HEK293T (cell line): Measurements from ENCODE around the gene ANO3.

Experiments used
- ARNT ChIP-seq: fragments of 450-650 bp; IDR thresholded peaks from 2 replicates; pipeline ENCODE4 v1.6.1; 2017; ENCODE audit warnings: mild to moderate bottlenecking
- BHLHE40 ChIP-seq: fragments of 450-650 bp; IDR thresholded peaks from 2 replicates; pipeline ENCODE4 v1.6.1; 2016; ENCODE audit warnings: mild to moderate bottlenecking, moderate library complexity, borderline replicate concordance
- CTBP1 ChIP-seq: fragments of 450-650 bp; IDR thresholded peaks from 2 replicates; pipeline ENCODE4 v1.6.1; 2016; ENCODE audit warnings: borderline replicate concordance
- ELF4 ChIP-seq: fragments of 450-650 bp; IDR thresholded peaks from 2 replicates; pipeline ENCODE4 v1.6.1; 2017; ENCODE audit warnings: antibody characterized with exemption
- FOXA1 ChIP-seq: fragments of 450-650 bp; IDR thresholded peaks from 2 replicates; pipeline ENCODE4 v1.6.1; 2016; ENCODE audit warnings: mild to moderate bottlenecking
- FOXK2 ChIP-seq: fragments of 450-650 bp; IDR thresholded peaks from 2 replicates; pipeline ENCODE4 v1.6.1; 2016; ENCODE audit warnings: mild to moderate bottlenecking
- FOXM1 ChIP-seq: fragments of 450-650 bp; IDR thresholded peaks from 2 replicates; pipeline ENCODE4 v1.6.1; 2017; ENCODE audit warnings: mild to moderate bottlenecking, borderline replicate concordance
- L3MBTL2 ChIP-seq: fragments of 450-650 bp; conservative IDR thresholded peaks from 2 replicates; pipeline ENCODE4 v1.6.1; 2016; ENCODE audit warnings: mild to moderate bottlenecking
- SP1 ChIP-seq: fragments of 450-650 bp; IDR thresholded peaks from 2 replicates; pipeline ENCODE4 v1.6.1; 2017
- SUZ12 ChIP-seq: fragments of 450-650 bp; IDR thresholded peaks from 2 replicates; pipeline ENCODE4 v1.6.1; 2016; ENCODE audit warnings: mild to moderate bottlenecking
- TARDBP ChIP-seq: fragments of 450-650 bp; IDR thresholded peaks from 2 replicates; pipeline ENCODE4 v1.6.1; 2016
- ZNF384 ChIP-seq: fragments of 450-650 bp; IDR thresholded peaks from 2 replicates; pipeline ENCODE4 v1.6.1; 2016
- TF ChIP-seq, protein P1 (sequence below): fragments of 450-650 bp; IDR thresholded peaks from 2 replicates; pipeline ENCODE4 v1.6.1; 2016

DNA sequence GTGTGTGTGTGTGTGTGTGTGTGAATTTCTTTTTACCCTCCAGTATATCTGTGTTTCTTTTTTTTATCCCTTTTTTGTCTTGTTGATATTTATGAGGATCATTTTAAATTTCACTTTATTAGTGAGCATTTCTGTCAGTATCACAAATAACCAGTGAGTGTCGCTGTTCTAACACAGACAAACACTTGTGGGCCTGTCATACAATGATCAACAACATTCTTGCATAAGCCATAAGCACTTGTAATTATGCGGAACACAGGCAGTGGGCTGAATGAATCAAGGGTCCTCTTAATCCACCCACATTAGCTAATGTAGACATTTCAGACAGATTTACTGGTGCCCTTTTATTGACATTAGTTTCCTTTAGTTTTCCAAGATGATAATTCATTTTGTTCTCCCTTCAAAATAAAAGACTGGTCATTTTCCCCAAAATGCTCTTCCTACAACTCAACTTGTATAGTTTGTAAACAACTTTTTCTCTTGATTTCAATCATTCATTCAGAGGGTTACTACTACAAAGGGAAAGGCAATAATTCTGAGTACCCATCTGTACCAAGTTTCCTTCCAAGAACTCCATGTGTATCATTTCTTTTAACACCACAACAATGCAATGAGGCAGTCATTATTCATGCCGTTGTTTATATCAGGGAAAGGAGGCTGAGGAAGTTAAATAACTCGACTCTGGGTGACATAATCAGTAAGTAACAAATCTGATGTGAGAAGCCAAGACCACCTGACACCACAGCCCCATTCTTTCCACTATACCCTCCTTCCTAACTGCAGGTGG is 34.5 kb upstream of the ANO3 start:
- no peak for TF ChIP-seq ELF4
- TF ChIP-seq ARNT: no peak
- TF ChIP-seq ZNF384: no peak
- TF ChIP-seq SP1: no peak
- no peak for TF ChIP-seq FOXM1
- TF ChIP-seq, protein P1, sequence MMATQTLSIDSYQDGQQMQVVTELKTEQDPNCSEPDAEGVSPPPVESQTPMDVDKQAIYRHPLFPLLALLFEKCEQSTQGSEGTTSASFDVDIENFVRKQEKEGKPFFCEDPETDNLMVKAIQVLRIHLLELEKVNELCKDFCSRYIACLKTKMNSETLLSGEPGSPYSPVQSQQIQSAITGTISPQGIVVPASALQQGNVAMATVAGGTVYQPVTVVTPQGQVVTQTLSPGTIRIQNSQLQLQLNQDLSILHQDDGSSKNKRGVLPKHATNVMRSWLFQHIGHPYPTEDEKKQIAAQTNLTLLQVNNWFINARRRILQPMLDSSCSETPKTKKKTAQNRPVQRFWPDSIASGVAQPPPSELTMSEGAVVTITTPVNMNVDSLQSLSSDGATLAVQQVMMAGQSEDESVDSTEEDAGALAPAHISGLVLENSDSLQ: peak; percentile 77
- TF ChIP-seq FOXA1: no peak
- no peak for TF ChIP-seq CTBP1
- no peak for TF ChIP-seq BHLHE40
- no peak for TF ChIP-seq SUZ12
- no peak for TF ChIP-seq TARDBP
- TF ChIP-seq FOXK2: no peak
- no peak for TF ChIP-seq L3MBTL2
